SK-N-SH (cell line): ENCODE measurements around the gene EIF4H. TPM values are rescaled to one million over a fixed set of nuclear protein-coding genes. Genes with fewer than 3 reads are reported as not detected.

Experiments used
- CTCF ChIA-PET: fragments of 300-600, 350-600 bp; formaldehyde crosslinking; extraction: SDS; loops from one replicate; lab custom pipeline; 2021; lab: Yijun Ruan, JAX
- POLR2A ChIA-PET: fragments of 350-600 bp; sonication (Branson Sonifier 250); formaldehyde crosslinking; extraction: SDS; loops from one replicate; lab custom pipeline; 2020; ENCODE audit warnings: antibody characterized with exemption, inconsistent platforms; lab: Yijun Ruan, JAX
- DNase-seq: peaks from one replicate; pipeline ENCODE4 v3.0.0; 2012
- H2AFZ ChIP-seq: fragments of 200-600 bp; sonication (generic); 2 replicates; pipeline ENCODE4 v1.8.1; 2016; ENCODE audit warnings: antibody characterized with exemption, mild to moderate bottlenecking, low read depth
- H3F3A ChIP-seq: fragments of 200-600 bp; sonication (generic); replicated peaks from 2 replicates; pipeline ENCODE3; 2016; ENCODE audit warnings: antibody characterized with exemption, mild to moderate bottlenecking; ENCODE audit not compliant: insufficient read depth
- H3K27ac ChIP-seq, 2 experiments: fragments of 200-500 bp in 1 of 2; fragments of 200-600 bp in 1 of 2; sonication (Bioruptor generic) in 1 of 2; sonication (generic), shearing (Covaris generic) in 1 of 2; 2 replicates each; pipeline versions ENCODE4 v1.5.1 to v1.6.1; 2014 to 2016; ENCODE audit warnings: low read depth in 2 of 2, inconsistent platforms in 1 of 2, low read length in 1 of 2, mild to moderate bottlenecking in 1 of 2, mixed read lengths in 1 of 2
- H3K27me3 ChIP-seq: fragments of 200-600 bp; sonication (generic), shearing (Covaris generic); 2 replicates; pipeline ENCODE4 v1.6.1; 2016; ENCODE audit warnings: mixed run types; ENCODE audit not compliant: insufficient read depth
- H3K36me3 ChIP-seq, 2 experiments: fragments of 200-500 bp in 1 of 2; fragments of 200-600 bp in 1 of 2; sonication (Bioruptor generic) in 1 of 2; sonication (generic) in 1 of 2; replicated peaks in 1 of 2; 2 replicates each; pipeline versions ENCODE3 to v1.5.1; 2014 to 2016; ENCODE audit warnings: low read length in 1 of 2, mild to moderate bottlenecking in 1 of 2; ENCODE audit not compliant: insufficient read depth in 2 of 2, control insufficient read depth in 1 of 2
- H3K4me1 ChIP-seq, 2 experiments: fragments of 200-500 bp in 1 of 2; fragments of 200-600 bp in 1 of 2; sonication (Bioruptor generic) in 1 of 2; sonication (generic), shearing (Covaris generic) in 1 of 2; 2 replicates each; pipeline versions ENCODE4 v1.5.1 to v1.6.1; 2014 to 2016; ENCODE audit warnings: low read depth in 1 of 2, low read length in 1 of 2, mixed run types in 1 of 2; ENCODE audit not compliant: insufficient read depth in 2 of 2, control insufficient read depth in 1 of 2
- H3K4me2 ChIP-seq: fragments of 200-600 bp; sonication (generic), shearing (Covaris generic); 2 replicates; pipeline ENCODE4 v1.6.1; 2017; ENCODE audit warnings: mixed run types
- H3K4me3 ChIP-seq, 2 experiments: fragments of 200-500 bp in 1 of 2; fragments of 200-600 bp in 1 of 2; sonication (Bioruptor generic) in 1 of 2; sonication (generic), shearing (Covaris generic) in 1 of 2; 2 replicates each; pipeline versions ENCODE4 v1.5.1 to v1.8.1; 2014 to 2016; ENCODE audit warnings: low read depth in 2 of 2, inconsistent platforms in 1 of 2, low read length in 1 of 2, mild to moderate bottlenecking in 1 of 2, mixed read lengths in 1 of 2, moderate library complexity in 1 of 2
- H3K79me2 ChIP-seq: fragments of 200-600 bp; sonication (generic); 2 replicates; pipeline ENCODE4 v1.8.1; 2017; ENCODE audit warnings: mild to moderate bottlenecking; ENCODE audit not compliant: insufficient read depth
- H3K9ac ChIP-seq: fragments of 200-600 bp; sonication (generic); 2 replicates; pipeline ENCODE4 v1.6.1; 2017; ENCODE audit warnings: mixed run types
- H3K9me2 ChIP-seq: fragments of 200-600 bp; sonication (generic); 2 replicates; pipeline ENCODE4 v1.6.1; 2017; ENCODE audit warnings: mixed run types
- H3K9me3 ChIP-seq: fragments of 200-600 bp; sonication (generic); 2 replicates; pipeline ENCODE4 v1.6.1; 2017; ENCODE audit warnings: mixed run types, mild to moderate bottlenecking, moderate library complexity
- H4K20me1 ChIP-seq: fragments of 200-600 bp; sonication (generic); 2 replicates; pipeline ENCODE4 v1.6.1; 2017; ENCODE audit warnings: mild to moderate bottlenecking, mixed run types; ENCODE audit not compliant: insufficient read depth
- CHD2 ChIP-seq: fragments of 150-350 bp; IDR thresholded peaks from 2 replicates; pipeline ENCODE4 v1.6.1; 2018; ENCODE audit warnings: low read length; ENCODE audit not compliant: partially characterized antibody
- CTCF ChIP-seq: fragments of 200-600 bp; sonication (generic); IDR thresholded peaks from 2 replicates; pipeline ENCODE4 v1.6.1; 2017; ENCODE audit warnings: antibody characterized with exemption, mild to moderate bottlenecking, moderate library complexity
- EP300 ChIP-seq, 2 experiments: IDR thresholded peaks; 2 replicates each; pipeline versions ENCODE4 v1.4.0 to v1.6.1; 2012; ENCODE audit warnings: borderline replicate concordance in 1 of 2, low read depth in 1 of 2, low read length in 1 of 2
- GABPA ChIP-seq: IDR thresholded peaks from 2 replicates; pipeline ENCODE4 v1.4.0; 2012; ENCODE audit warnings: low read depth, mild to moderate bottlenecking
- GATA2 ChIP-seq: sonication (generic); formaldehyde crosslinking; IDR thresholded peaks from 2 replicates; pipeline ENCODE4 v1.5.0; 2020; ENCODE audit warnings: mild to moderate bottlenecking, missing genetic modification reagents
- IRF3 ChIP-seq: fragments of 150-350 bp; IDR thresholded peaks from 2 replicates; pipeline ENCODE4 v1.6.1; 2016; ENCODE audit warnings: mild to moderate bottlenecking, low read depth, low read length
- JUND ChIP-seq: IDR thresholded peaks from 2 replicates; pipeline ENCODE4 v1.4.0; 2012
- MXI1 ChIP-seq: IDR thresholded peaks from 2 replicates; pipeline ENCODE4 v1.6.1; 2012; ENCODE audit warnings: mild to moderate bottlenecking, low read depth, low read length, improper control_type of control experiment
- NFIC ChIP-seq: IDR thresholded peaks from 2 replicates; pipeline ENCODE4 v1.4.0; 2012; ENCODE audit warnings: borderline replicate concordance
- NRF1 ChIP-seq: IDR thresholded peaks from 2 replicates; pipeline ENCODE4 v1.6.1; 2012; ENCODE audit warnings: low read depth, mild to moderate bottlenecking, low read length
- RAD21 ChIP-seq: IDR thresholded peaks from 2 replicates; pipeline ENCODE4 v1.6.1; 2012; ENCODE audit warnings: mild to moderate bottlenecking, low read length
- RCOR1 ChIP-seq: fragments of 150-350 bp; IDR thresholded peaks from 2 replicates; pipeline ENCODE4 v1.6.1; 2017; ENCODE audit warnings: antibody characterized with exemption, low read length
- REST ChIP-seq: IDR thresholded peaks from 2 replicates; pipeline ENCODE4 v1.6.1; 2012; ENCODE audit warnings: mild to moderate bottlenecking, low read depth, low read length, moderate library complexity
- SIN3A ChIP-seq: IDR thresholded peaks from 2 replicates; pipeline ENCODE4 v1.6.1; 2012; ENCODE audit warnings: low read depth, mild to moderate bottlenecking, low read length, moderate library complexity, borderline replicate concordance
- SMC3 ChIP-seq: IDR thresholded peaks from 2 replicates; pipeline ENCODE4 v1.6.1; 2012; ENCODE audit warnings: low read depth, low read length, improper control_type of control experiment
- TEAD4 ChIP-seq: IDR thresholded peaks from 2 replicates; pipeline ENCODE4 v1.4.0; 2012; ENCODE audit warnings: mild to moderate bottlenecking, borderline replicate concordance; ENCODE audit not compliant: insufficient read depth
- USF2 ChIP-seq: fragments of 150-350 bp; IDR thresholded peaks from 2 replicates; pipeline ENCODE4 v1.6.1; 2017; ENCODE audit warnings: antibody characterized with exemption, low read length, low read depth, borderline replicate concordance
- YY1 ChIP-seq: IDR thresholded peaks from 2 replicates; pipeline ENCODE4 v1.4.0; 2012; ENCODE audit warnings: low read depth, mild to moderate bottlenecking
- WGBS: methylation state at CpG from one replicate; pipeline ENCODE4 v1.1.6; 2017; ENCODE audit warnings: low lambda C conversion rate; 5-methylcytosine and 5-hydroxymethylcytosine counted together
- polyA plus RNA-seq, 3 experiments: library from polyadenylated mRNA; depleted of rRNA; stranded (reverse); fragments of >200 nt; gene quantifications; 2 replicates each; pipeline ENCODE4 v1.2.3, GENCODE V29; 2012

The EIF4H gene
- polyA plus RNA-seq, 1 of the 3 experiments (the other 2 are of a cell fraction): 468 TPM

GRCh38 chr7:74130518-74130917 lies 43.6 kb upstream of the EIF4H start:
- no peak for TF ChIP-seq SIN3A
- TF ChIP-seq IRF3: no peak
- TF ChIP-seq CHD2: no peak
- no peak for TF ChIP-seq CTCF
- no peak for TF ChIP-seq EP300 (IDR thresholded peaks at IDR 0.05; ENCODE audit: borderline replicate concordance in 1 of 2, low read depth in 1 of 2, low read length in 1 of 2)
- no peak for TF ChIP-seq NFIC
- no peak for TF ChIP-seq USF2
- TF ChIP-seq MXI1: no peak
- TF ChIP-seq GABPA: no peak
- ChIA-PET CTCF (no interaction called here), POLR2A (no interaction called here)
- Histone ChIP-seq H3K4me3 (no peak overlapping the region), H3K4me1 (no peaks in the 10 kb centered on the region), H3K9me2 (no peaks in the 10 kb centered on the region), H3K9me3 (no peaks in the 10 kb centered on the region), H3F3A (peaks cover 15% of the 10 kb centered on the region), H3K27ac (no peak overlapping the region), H3K9ac (no peak overlapping the region), H3K27me3 (no peaks in the 10 kb centered on the region), H3K4me2 (no peak overlapping the region), H4K20me1 (no peaks in the 10 kb centered on the region), H3K36me3 (no peaks in the 10 kb centered on the region), H2AFZ (no peak overlapping the region), H3K79me2 (no peaks in the 10 kb centered on the region)
- DNase-seq: no peak
- 77% methylated on average over 4 of the region's 4 CpGs for WGBS

- H3K4me1 ChIP-seq: no peaks in the 10 kb centered on the region
- TF ChIP-seq CHD2: no peak
- no peak for TF ChIP-seq USF2
- TF ChIP-seq SMC3: no peak
- no peak for TF ChIP-seq REST
- TF ChIP-seq MXI1: no peak
- no peak for TF ChIP-seq IRF3
- TF ChIP-seq JUND: no peak
- no peak for TF ChIP-seq YY1
- no peak for TF ChIP-seq RAD21
- TF ChIP-seq TEAD4: no peak
- TF ChIP-seq RCOR1: no peak
- no peak for TF ChIP-seq NRF1
- no peak for TF ChIP-seq GATA2
Observed at GRCh38 chr7:74134117-74134620, 40.0 kb upstream of the EIF4H start.

More at GRCh38 chr7:74134117-74134620, 40.0 kb upstream of the EIF4H start:
- Histone ChIP-seq H3K27me3 (no peaks in the 10 kb centered on the region), H3F3A (peaks cover 7% of the 10 kb centered on the region), H3K36me3 (no peaks in the 10 kb centered on the region), H3K9me2 (no peaks in the 10 kb centered on the region), H3K27ac (no peak overlapping the region), H3K4me2 (no peak overlapping the region; the same call in 1 of the 2 replicates), H3K79me2 (no peaks in the 10 kb centered on the region), H4K20me1 (no peaks in the 10 kb centered on the region), H2AFZ (no peak overlapping the region), H3K4me3 (no peak overlapping the region), H3K9me3 (no peaks in the 10 kb centered on the region), H3K9ac (no peak overlapping the region)
- no peak for DNase-seq
- WGBS: 88% methylated on average over 8 of the region's 8 CpGs
- ChIA-PET CTCF (no interaction called here), POLR2A (no interaction called here)
